ENCODE measurements around the gene ORM1. TPM values are rescaled to one million over a fixed set of nuclear protein-coding genes. Genes with fewer than 3 reads are reported as not detected.

Gene ORM1
- total and polyA plus RNA-seq, 12 donors = 2.9 to 26.0 (median 5.1) TPM; not detected in 1

DNA sequence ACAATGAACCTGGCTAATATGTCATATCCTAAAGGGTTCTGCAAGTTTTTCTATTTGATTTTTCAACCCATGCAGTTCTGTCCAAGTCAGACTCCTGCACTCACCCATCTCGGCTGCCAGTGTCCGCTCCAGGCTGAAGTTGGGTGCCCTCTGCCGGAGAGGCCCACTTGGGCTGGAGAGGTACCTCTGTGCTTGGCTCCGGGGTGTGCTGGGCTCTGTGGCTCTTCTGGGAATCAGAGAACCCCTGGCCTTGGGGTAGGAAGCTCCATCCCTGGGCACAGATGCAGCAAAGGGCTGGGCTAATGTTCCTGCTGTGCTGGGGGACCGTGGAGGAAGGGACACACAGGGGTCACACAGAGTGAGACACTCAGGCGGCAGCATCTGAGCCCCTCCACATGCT lies 32.9 kb downstream of the ORM1 start:
- TF ChIP-seq, protein P1, sequence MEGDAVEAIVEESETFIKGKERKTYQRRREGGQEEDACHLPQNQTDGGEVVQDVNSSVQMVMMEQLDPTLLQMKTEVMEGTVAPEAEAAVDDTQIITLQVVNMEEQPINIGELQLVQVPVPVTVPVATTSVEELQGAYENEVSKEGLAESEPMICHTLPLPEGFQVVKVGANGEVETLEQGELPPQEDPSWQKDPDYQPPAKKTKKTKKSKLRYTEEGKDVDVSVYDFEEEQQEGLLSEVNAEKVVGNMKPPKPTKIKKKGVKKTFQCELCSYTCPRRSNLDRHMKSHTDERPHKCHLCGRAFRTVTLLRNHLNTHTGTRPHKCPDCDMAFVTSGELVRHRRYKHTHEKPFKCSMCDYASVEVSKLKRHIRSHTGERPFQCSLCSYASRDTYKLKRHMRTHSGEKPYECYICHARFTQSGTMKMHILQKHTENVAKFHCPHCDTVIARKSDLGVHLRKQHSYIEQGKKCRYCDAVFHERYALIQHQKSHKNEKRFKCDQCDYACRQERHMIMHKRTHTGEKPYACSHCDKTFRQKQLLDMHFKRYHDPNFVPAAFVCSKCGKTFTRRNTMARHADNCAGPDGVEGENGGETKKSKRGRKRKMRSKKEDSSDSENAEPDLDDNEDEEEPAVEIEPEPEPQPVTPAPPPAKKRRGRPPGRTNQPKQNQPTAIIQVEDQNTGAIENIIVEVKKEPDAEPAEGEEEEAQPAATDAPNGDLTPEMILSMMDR (IDR thresholded peaks at IDR 0.05) = no peak
- TF ChIP-seq POLR2A (IDR thresholded peaks at IDR 0.05) = no peak
- Histone ChIP-seq H3K9me3 (replicated peaks in 1 of 3) (no peaks in the 10 kb centered on the region), H3K4me1 (replicated peaks in 1 of 2) (no peaks in the 10 kb centered on the region), H3K27ac (no peak overlapping the region), H3K27me3 (no peaks in the 10 kb centered on the region), H3K36me3 (replicated peaks in 1 of 2) (peaks cover 0 to 90% of the 10 kb centered on the region in 2 donors), H3K4me3 (no peak overlapping the region)
- DNase-seq = no peak
- WGBS, 4 donors = 89 to 100% (median 95%) methylated on average over 5 to 6 of the region's 6 CpGs
- intact Hi-C loops (cut with DNase I) = no loop called here

DNA sequence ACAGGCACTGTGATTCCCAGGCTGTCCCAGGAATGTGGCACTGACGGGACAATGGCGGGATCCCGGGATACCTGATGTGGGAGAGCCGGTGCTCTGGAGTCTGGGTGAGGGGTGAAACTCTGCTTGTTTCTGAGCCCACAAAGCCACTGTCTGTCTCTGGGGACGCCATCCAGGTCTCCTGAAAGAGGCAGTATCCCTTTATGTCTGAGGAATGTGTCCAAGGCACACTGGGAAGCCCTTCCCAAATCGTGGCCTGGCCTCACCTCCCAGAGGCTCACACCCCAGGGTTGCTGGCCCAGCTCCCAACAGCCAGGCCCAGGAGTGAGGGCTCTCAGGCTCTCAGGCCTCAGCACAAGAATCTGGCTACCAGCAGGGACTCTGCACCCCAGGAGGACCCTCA lies 33.9 kb downstream of the ORM1 start:
- Histone ChIP-seq H3K27me3 (no peaks in the 10 kb centered on the region), H3K4me3 (no peak overlapping the region), H3K27ac (no peak overlapping the region), H3K9me3 (replicated peaks in 1 of 3) (no peaks in the 10 kb centered on the region), H3K36me3 (replicated peaks in 1 of 2) (peaks cover 0 to 90% of the 10 kb centered on the region in 2 donors), H3K4me1 (replicated peaks in 1 of 2) (no peaks in the 10 kb centered on the region)
- intact Hi-C loops (cut with DNase I) = no loop called here
- no peak for DNase-seq
- 73 to 100% (median 89%) methylated on average over 5 to 6 of the region's 6 CpGs for WGBS, 4 donors
- TF ChIP-seq, protein P1 (IDR thresholded peaks at IDR 0.05) = no peak
- TF ChIP-seq POLR2A (IDR thresholded peaks at IDR 0.05) = no peak

DNA sequence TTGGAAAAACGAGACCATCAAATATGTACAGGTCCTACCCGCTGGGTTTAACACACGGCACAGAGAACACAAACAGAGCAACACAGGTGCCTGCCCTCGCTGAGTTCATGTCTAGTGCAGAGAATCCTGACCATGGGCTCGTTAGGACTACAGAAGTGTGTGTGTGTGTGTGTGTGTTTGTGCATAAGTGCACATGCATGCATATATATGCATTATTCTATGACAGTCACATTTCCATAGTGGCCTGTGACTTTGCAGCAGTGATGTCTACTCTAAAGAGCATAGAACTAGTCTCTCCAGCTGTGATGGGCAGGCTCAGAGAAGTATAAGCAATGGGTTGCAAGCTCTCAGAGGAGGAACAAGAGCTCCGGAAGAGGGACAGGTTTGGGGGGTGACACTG lies 34.5 kb downstream of the ORM1 start:
- no peaks in the 10 kb centered on the region for H3K9me3 ChIP-seq (replicated peaks in 1 of 3)
- TF ChIP-seq POLR2A (IDR thresholded peaks at IDR 0.05) = no peak
- TF ChIP-seq, protein P1 (IDR thresholded peaks at IDR 0.05) = no peak
- peaks cover 0 to 90% of the 10 kb centered on the region in 2 donors for H3K36me3 ChIP-seq (replicated peaks in 1 of 2)
- 76 to 92% (median 91%) methylated on average over 2 to 6 of the region's 6 CpGs for WGBS, 4 donors
- H3K4me1 ChIP-seq (replicated peaks in 1 of 2) = no peaks in the 10 kb centered on the region
- H3K4me3 ChIP-seq = no peak overlapping the region
- intact Hi-C loops (cut with DNase I) = no loop called here
- H3K27ac ChIP-seq = no peak overlapping the region
- H3K27me3 ChIP-seq = no peaks in the 10 kb centered on the region
- no peak for DNase-seq

DNA sequence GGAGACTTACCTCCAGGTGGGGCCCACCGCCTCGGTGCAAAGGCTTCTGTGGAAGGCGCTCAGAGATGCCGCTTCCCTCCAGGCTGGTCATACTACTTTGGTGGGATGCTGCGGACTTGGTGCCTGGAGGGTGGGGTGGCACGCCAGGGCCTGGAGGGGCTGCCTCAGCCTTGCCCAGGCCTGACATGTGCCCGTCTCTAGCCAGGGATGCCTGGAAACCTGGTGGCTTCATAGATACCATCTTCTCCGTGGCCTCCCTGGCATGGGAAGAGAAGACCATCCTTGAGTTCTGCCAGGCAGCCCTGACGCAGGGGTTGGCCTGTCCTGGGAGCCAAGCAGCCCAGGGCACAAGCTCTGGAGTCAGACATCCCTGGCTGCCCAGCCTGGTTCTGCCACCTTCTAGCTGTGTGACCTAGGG lies 35.0 kb downstream of the ORM1 start:
- intact Hi-C loops (cut with DNase I) = no loop called here

More for the DNA sequence above, 35.0 kb downstream of the ORM1 start:
- DNase-seq = no peak
- Histone ChIP-seq H3K4me1 (replicated peaks in 1 of 2) (no peaks in the 10 kb centered on the region), H3K4me3 (no peak overlapping the region), H3K27ac (no peak overlapping the region), H3K27me3 (no peaks in the 10 kb centered on the region), H3K36me3 (replicated peaks in 1 of 2) (peaks cover 0 to 90% of the 10 kb centered on the region in 2 donors), H3K9me3 (replicated peaks in 1 of 3) (no peaks in the 10 kb centered on the region)
- TF ChIP-seq POLR2A (IDR thresholded peaks at IDR 0.05) = no peak
- TF ChIP-seq, protein P1 (IDR thresholded peaks at IDR 0.05) = no peak
- WGBS, 4 donors = 83 to 99% (median 93%) methylated on average over 2 to 9 of the region's 9 CpGs

Measured in adrenal gland (tissue), 12 donors.